C4-2B (cell line): ENCODE results near the gene MGST3.

ENCODE experiments used
- ZFX ChIP-seq: fragments of 450-650 bp; IDR thresholded peaks from 2 replicates; pipeline ENCODE4 v1.6.1; 2017
- TF ChIP-seq, protein P1 (sequence below): fragments of 450-650 bp; conservative IDR thresholded peaks from 2 replicates; pipeline ENCODE4 v1.5.1; 2017; ENCODE audit warnings: mild to moderate bottlenecking

DNA sequence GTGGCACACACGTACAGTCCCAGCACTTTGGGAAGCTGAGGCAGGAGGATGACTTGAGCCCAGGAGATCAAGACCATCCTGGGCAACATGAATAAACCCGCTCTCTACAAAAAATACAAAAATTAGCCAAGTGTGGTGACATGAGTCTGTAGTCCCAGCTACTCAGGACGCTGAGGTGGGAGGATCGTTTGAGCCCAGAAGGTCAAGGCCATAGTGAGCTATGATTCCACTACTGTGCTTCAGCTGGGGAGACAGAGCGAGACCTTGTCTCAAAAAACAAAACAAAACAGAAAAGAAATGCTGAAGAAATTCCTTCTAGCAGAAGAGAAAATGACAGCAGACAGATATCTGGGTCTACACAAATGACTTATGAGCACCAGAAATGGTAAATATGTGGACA, 57.0 kb downstream of the MGST3 start:
- TF ChIP-seq, protein P1, sequence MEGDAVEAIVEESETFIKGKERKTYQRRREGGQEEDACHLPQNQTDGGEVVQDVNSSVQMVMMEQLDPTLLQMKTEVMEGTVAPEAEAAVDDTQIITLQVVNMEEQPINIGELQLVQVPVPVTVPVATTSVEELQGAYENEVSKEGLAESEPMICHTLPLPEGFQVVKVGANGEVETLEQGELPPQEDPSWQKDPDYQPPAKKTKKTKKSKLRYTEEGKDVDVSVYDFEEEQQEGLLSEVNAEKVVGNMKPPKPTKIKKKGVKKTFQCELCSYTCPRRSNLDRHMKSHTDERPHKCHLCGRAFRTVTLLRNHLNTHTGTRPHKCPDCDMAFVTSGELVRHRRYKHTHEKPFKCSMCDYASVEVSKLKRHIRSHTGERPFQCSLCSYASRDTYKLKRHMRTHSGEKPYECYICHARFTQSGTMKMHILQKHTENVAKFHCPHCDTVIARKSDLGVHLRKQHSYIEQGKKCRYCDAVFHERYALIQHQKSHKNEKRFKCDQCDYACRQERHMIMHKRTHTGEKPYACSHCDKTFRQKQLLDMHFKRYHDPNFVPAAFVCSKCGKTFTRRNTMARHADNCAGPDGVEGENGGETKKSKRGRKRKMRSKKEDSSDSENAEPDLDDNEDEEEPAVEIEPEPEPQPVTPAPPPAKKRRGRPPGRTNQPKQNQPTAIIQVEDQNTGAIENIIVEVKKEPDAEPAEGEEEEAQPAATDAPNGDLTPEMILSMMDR, result no peak
- no peak for TF ChIP-seq ZFX
